ENCODE data around the gene STK33.

DNA sequence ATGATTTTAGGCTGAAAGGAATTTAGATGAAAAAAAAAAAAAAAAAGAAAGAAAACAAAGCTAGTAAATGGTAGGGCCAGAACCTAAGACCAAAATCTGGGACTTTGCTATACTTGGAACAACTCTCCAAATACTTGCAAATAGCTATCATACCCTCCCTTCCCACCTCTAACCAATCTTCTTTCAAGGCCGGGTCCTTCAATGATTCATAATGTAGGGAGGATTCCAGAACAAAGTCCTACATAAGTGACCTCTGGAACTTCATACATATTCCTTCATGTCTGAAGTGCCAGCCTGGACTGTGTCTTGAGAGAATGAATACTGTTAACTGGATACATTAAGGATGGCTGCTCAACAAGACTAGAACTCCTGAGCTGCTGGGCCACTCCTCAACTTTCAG is 9.9 kb downstream of the STK33 start:
- TF ChIP-seq, protein P1, sequence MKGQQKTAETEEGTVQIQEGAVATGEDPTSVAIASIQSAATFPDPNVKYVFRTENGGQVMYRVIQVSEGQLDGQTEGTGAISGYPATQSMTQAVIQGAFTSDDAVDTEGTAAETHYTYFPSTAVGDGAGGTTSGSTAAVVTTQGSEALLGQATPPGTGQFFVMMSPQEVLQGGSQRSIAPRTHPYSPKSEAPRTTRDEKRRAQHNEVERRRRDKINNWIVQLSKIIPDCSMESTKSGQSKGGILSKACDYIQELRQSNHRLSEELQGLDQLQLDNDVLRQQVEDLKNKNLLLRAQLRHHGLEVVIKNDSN (IDR thresholded peaks at IDR 0.05) = no peak
- TF ChIP-seq REST (IDR thresholded peaks at IDR 0.05; ENCODE audit: low read depth) (no peak), EP300 (IDR thresholded peaks at IDR 0.05; ENCODE audit: borderline replicate concordance) (no peak), RAD21 (IDR thresholded peaks at IDR 0.05; ENCODE audit: low read depth) (no peak), TAF1 (IDR thresholded peaks at IDR 0.05; ENCODE audit: low read depth) (no peak), MAX (IDR thresholded peaks at IDR 0.05) (no peak), TCF12 (IDR thresholded peaks at IDR 0.05; ENCODE audit: low read depth) (no peak), FOXM1 (IDR thresholded peaks at IDR 0.05; ENCODE audit: borderline replicate concordance, low read depth) (no peak), CREB1 (IDR thresholded peaks at IDR 0.05; ENCODE audit: low read depth) (no peak)

All from Ishikawa (cell line).